ENCODE results near the gene FBXO46.

FBXO46 gene

DNA sequence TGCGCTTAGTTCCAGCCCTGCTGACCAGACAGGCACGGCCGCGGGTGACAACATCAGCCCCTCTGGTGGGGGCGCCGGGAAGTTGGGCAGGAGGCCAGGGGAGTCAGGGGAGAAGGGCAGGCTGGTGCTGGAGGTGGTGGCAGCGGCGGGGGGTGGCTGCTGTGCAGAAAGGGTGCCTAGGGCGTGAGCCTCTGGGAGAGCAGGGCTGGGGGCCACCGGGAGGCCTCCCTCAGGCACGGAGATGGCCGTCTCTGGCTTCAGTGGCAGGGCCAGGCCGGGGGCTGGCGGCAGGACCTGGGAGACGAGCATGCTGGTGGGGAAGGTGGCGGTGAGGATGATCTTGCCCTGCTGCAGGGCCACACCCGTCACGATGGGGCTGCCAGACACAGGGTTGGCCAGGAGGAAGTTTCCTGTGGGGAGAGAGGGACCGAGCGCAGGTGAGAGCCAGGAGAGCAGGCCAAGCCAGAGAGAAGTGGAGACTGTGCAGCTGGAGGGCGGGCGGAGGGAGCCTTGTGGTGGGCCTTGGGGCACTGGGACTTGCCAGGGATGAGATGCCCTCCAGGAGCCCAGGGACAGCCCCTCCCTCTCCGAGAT, 35.1 kb upstream of the FBXO46 start:
- peak overlapping the region; percentile 87 for H3K27ac ChIP-seq
- TF ChIP-seq, protein P1, sequence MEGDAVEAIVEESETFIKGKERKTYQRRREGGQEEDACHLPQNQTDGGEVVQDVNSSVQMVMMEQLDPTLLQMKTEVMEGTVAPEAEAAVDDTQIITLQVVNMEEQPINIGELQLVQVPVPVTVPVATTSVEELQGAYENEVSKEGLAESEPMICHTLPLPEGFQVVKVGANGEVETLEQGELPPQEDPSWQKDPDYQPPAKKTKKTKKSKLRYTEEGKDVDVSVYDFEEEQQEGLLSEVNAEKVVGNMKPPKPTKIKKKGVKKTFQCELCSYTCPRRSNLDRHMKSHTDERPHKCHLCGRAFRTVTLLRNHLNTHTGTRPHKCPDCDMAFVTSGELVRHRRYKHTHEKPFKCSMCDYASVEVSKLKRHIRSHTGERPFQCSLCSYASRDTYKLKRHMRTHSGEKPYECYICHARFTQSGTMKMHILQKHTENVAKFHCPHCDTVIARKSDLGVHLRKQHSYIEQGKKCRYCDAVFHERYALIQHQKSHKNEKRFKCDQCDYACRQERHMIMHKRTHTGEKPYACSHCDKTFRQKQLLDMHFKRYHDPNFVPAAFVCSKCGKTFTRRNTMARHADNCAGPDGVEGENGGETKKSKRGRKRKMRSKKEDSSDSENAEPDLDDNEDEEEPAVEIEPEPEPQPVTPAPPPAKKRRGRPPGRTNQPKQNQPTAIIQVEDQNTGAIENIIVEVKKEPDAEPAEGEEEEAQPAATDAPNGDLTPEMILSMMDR (conservative IDR thresholded peaks at IDR 0.05) = no peak
- no peak for TF ChIP-seq ZFX (IDR thresholded peaks at IDR 0.05)

DNA sequence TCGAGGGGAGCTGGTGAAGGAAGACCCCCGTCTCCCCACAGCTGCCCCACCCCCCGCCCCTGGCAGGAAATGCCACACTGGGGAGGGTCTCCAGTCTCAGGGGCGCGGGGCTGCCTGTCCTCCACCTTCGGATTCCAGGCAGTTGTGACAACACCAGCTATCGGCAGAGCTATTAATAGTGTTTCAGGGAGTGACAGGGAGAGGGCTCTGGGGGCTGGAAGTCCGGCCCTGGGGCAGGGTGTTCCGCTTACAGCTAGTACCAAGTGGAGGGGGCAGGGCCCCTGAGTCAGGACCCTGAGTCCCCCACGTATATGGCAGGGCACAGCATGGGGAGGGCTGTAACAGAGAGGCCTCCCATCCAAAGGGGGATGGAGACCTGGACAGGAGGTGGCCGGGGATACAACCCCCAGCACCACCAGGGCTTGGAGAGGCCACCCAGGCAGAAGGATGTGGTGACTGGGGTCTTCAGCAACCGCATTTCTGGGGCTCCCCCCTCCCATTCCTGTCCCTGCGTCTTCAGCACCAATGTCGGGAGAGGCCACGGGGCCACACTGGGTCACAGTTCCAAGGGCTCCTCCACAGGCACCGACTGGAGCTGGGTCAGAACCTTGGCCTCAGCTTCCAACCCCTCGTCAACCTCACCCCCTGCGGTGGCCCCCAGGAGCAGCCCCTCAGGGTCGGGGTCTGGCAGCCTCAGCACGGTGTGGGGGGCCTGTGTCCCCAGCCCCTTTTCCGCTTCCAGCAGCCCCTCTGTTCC, 34.4 kb upstream of the FBXO46 start:
- no peak for TF ChIP-seq ZFX (IDR thresholded peaks at IDR 0.05)
- TF ChIP-seq, protein P1 (conservative IDR thresholded peaks at IDR 0.05) = no peak
- H3K27ac ChIP-seq = no peak overlapping the region

DNA sequence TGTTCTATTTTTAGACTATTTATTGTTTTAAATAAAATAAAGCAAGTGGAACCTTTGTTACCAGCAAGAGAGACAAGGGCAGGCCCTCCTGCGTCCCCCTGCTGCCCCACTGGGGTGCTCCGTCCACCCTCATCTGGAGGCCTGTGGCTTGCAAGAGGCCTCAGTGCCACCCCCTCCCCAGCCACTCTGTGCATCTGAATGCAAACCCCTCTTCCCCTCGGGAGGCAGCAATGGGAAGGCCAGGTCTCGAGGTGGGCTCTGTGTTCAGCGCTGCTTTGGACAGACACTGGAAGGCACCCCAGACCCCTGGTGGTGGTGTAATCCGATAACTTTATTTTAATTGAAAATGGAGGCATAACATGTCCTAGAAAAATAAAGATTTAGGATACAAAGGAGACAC, 33.8 kb upstream of the FBXO46 start:
- no peak overlapping the region for H3K27ac ChIP-seq
- no peak for TF ChIP-seq ZFX (IDR thresholded peaks at IDR 0.05)
- TF ChIP-seq, protein P1 (conservative IDR thresholded peaks at IDR 0.05) = no peak

DNA sequence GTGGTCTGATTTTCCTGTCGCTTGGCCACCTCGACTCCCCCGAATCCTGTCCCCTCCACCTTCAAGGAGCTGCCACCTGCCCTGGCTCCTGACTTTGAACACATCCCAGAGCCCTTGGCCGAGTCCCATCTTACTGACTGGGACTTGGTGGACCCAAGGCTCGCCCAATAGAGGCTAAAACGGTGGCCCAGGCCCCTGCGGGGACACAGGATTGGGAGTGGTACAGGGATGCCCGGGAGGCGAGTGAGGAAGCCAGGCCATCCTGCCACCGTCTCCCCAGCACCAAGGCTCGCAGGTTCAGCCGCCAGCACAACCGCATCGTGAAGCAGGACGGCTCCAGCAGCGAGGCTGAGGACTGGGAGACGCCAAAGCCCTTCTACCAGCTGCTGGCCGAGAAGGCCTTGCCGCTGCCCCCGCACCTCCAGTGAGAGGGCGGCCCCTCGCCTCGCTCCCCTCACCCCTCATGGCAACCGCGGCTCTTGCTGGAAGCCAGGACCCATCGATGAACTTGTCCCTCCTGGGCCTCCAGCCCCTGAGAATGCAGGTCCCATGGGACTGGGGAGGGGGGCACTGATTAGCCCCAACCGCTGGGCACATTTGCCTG, 33.1 kb upstream of the FBXO46 start:
- no peak overlapping the region for H3K27ac ChIP-seq
- TF ChIP-seq ZFX (IDR thresholded peaks at IDR 0.05) = no peak
- TF ChIP-seq, protein P1 (conservative IDR thresholded peaks at IDR 0.05) = no peak

DNA sequence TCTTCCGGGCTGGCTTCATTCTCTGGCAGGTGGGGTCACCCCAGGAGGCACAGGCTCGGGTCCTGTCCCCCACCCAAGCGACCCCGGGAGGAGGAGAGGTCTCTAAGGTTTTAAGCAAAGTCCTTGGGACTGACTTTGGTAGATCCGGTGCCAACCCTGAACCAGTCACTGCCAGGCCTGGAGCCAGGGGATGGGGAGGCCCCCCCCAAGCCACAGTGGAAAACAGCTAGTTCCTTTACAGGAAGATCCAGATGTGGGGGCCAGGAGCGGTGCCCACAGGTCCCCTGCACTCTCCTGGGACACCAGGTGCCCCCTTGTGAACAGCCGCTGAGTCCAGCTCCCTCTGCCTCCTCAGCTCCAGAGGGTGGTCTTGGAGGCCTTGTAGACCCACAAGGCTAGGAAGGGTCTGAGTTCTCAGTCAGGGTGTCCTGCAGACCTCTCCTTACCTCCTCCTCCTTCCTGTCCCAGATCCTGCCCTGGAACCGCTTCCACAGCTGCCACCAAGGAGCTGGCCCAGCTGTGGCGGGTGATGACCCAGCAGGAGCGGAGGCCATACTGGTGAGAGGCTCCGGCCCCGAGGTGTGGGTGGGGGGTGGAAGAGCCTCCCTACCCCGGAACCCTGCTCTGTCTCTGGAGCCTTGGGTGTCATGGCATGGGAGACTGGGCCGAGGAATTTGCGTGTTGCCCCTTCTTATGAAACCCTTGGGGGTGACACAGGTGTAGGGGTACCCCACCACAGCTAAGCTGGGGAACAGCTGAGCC, 32.4 kb upstream of the FBXO46 start:
- no peak for TF ChIP-seq ZFX (IDR thresholded peaks at IDR 0.05)
- TF ChIP-seq, protein P1 (conservative IDR thresholded peaks at IDR 0.05) = no peak

DNA sequence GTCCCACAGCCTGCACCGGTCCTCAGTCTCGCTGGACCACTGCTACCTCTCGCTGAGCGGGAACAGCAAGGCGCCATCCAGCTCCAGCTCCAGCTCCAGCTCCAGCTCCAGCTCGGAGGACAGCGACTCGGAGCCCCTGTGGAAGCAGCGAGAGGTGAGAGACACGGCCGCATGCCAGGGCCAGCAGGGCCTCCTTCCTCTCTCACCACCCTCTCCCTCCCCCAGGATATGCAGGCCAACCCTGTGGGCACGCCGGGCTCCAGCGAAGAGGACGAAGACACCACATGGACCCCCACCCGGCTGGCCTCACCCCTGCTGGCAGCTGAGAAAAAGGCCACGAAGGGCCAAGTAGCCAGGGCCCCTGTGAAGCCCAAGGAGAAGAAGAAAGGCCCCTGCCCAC, 31.0 kb upstream of the FBXO46 start:
- no peak overlapping the region for H3K27ac ChIP-seq
- no peak for TF ChIP-seq ZFX (IDR thresholded peaks at IDR 0.05)
- TF ChIP-seq, protein P1 (conservative IDR thresholded peaks at IDR 0.05) = no peak

More for the DNA sequence above, 32.4 kb upstream of the FBXO46 start:
- H3K27ac ChIP-seq = no peak overlapping the region
